Urothelium cell line (cell line): ENCODE measurements around the gene MFSD12.

Experiments
- DNase-seq: peaks from one replicate; pipeline ENCODE4 v3.0.0; 2011; ENCODE audit warnings: low spot score, mixed read lengths
- FAIRE-seq: peaks from 2 replicates; lab custom pipeline; 2011; peaks lifted over from hg19 to GRCh38; lab: Jason Lieb, UNC

MFSD12 gene

GRCh38 chr19:3526507-3527237 is 30.7 kb downstream of the MFSD12 start:
- DNase-seq = no peak
- FAIRE-seq = no peak

- FAIRE-seq (no peak), DNase-seq (no peak)
These were observed 32.4 kb downstream of the MFSD12 start for GRCh38 chr19:3524904-3525451.

GRCh38 chr19:3524078-3524842 is 33.1 kb downstream of the MFSD12 start:
- FAIRE-seq = no peak
- DNase-seq = no peak

GRCh38 chr19:3523361-3524077 is 33.9 kb downstream of the MFSD12 start:
- FAIRE-seq (no peak), DNase-seq (no peak)

GRCh38 chr19:3522421-3523360 is 34.7 kb downstream of the MFSD12 start:
- DNase-seq (no peak), FAIRE-seq (no peak)

- no peak for DNase-seq
- no peak for FAIRE-seq
These were observed 36.3 kb downstream of the MFSD12 start for GRCh38 chr19:3521104-3521445.

GRCh38 chr19:3520166-3521103 is 37.0 kb downstream of the MFSD12 start:
- FAIRE-seq (no peak), DNase-seq (no peak)

- FAIRE-seq = no peak
- no peak for DNase-seq
These were observed 38.3 kb downstream of the MFSD12 start for GRCh38 chr19:3519126-3519525.

GRCh38 chr19:3518659-3519058 is 38.7 kb downstream of the MFSD12 start:
- DNase-seq = no peak
- FAIRE-seq = no peak

- DNase-seq (no peak), FAIRE-seq (no peak)
These were observed 39.1 kb downstream of the MFSD12 start for GRCh38 chr19:3518255-3518654.

GRCh38 chr19:3517638-3518037 is 39.7 kb downstream of the MFSD12 start:
- no peak for DNase-seq
- no peak for FAIRE-seq

- DNase-seq (no peak), FAIRE-seq (no peak)
These were observed 40.6 kb downstream of the MFSD12 start for GRCh38 chr19:3516675-3517207.

GRCh38 chr19:3515891-3516422 is 41.4 kb downstream of the MFSD12 start:
- no peak for FAIRE-seq
- DNase-seq = no peak

- no peak for FAIRE-seq
- DNase-seq = no peak
These were observed 42.5 kb downstream of the MFSD12 start for GRCh38 chr19:3514930-3515329.

- DNase-seq (no peak), FAIRE-seq (no peak)
These were observed 43.9 kb downstream of the MFSD12 start for GRCh38 chr19:3513229-3514140.

- FAIRE-seq = no peak
- DNase-seq = no peak
These were observed 44.7 kb downstream of the MFSD12 start for GRCh38 chr19:3512562-3513228.
